Activated naive CD8-positive, alpha-beta T cell treated with anti-CD3 and anti-CD28 coated beads, Interleukin-2, amount 50 U/mL, for 16 hours (primary cell): ENCODE measurements around the gene MEF2C.

ENCODE experiments used
- DNase-seq: peaks from one replicate; pipeline ENCODE4 v3.0.0-alpha.2; 2020; ENCODE audit warnings: low read depth, low spot score

Gene MEF2C

DNA sequence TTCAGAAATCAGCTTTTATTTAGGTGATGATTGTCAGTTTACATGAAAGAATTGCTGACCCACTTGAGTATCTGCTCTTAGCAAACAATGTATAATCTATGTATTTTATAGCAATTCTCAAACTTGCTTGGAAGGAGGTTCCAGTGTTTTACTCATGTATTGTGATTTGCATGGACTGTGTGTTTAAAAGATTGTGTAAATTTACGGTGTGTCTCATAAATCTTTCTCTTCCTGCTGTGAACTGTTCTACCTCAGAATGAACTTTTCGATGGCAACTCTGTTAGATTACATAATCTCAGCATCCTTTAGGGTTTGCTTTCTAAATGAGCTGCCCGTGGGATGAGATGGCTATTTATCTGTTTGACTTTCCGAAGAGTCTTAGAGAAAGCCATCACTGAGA is 122.5 kb downstream of the MEF2C start:
- no peak for DNase-seq

DNA sequence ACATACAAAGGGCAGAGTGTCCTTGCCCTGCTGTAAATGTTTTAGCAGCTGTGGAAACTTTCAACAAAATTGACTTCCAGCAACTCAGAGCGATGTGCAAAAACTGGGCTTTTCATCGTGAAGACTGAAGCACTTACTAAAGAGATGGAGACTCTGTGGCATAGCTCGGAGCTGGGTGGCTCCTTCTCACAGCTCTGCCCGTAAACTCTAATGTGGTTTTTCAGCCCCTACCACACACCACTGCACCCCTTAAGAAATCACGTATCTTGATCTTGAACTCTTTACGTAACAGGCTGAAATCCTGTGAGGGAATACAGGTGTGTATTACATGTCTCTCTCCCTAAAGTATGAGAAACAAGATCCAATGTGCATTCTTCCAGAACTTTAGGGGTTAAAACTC is 124.4 kb downstream of the MEF2C start:
- no peak for DNase-seq

DNA sequence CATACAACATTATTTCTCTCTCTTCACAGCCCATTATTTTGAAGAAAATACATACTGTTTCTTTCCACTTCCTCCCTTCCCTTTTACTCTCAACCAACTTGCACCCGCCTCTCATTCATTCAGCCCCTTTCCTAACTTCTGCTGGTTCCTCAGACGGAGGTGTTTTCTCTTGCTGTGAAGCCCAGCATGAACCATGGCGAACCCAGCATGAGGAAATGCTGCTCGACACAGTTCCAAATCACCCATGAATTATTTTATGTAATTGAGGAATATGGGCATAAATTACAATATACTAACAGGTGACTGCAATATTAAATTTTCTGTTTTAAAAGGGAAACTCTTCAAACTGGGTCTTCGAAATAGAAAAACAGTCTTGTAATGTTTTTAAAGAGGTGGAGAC is 124.8 kb downstream of the MEF2C start:
- DNase-seq: no peak

DNA sequence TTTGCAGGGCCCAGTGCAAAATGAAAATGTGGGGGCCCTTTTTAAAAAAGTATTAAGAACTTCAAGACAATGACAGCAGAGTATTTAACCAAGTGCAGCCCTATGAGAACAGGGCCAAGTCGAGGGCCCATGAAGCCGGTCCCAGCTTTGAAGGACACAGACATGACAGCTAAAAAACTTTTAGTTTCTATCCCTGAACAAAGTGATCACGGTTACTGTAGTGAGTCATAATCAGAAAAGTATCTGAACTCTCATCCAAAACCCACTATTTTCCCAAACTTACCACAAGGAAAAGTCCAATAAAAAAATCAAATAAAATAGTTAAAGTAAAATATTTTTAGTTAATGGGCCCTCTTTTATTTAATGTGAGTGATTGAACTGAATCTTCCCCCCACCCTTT is 126.0 kb downstream of the MEF2C start:
- no peak for DNase-seq

DNA sequence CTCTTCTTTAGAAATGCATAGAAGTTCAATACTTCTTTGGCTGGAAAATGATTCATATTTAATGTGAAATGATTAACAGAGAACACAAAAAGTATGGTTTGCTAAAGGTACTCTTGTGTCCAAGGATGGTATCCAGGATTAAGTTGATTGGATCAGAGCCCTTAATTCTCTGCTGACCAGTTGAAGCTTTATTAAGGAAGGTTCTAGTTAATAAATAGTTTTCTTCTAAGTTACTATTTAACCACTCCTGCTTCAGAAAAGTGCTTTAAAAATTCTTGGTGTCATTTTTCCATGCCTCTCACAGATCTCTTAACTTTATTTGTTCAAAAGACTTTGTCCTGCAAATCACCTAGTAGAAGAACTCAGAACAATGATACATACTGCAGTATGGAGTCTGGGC is 134.3 kb downstream of the MEF2C start:
- no peak for DNase-seq

DNA sequence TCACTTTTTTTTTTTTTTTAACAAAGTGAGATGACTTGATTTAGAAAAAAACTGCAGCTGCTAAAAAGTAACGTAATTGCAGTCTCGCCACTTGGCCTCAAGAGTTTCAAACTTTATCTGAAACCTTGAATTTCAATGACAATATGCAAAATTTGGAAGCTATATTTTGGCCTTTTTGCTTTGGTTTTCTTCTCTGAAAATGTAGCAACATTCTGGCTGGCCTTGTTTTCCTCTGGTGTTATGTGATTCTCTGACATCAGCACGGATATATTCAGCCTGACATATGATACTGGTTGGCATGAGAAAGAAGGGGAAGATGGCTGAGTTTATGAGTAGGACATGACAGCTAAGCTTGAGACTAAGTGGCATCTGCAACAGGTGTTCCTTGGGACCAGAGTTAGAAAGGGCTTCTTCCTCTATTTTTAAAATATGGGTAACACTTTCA is 136.5 kb downstream of the MEF2C start:
- DNase-seq: no peak

DNA sequence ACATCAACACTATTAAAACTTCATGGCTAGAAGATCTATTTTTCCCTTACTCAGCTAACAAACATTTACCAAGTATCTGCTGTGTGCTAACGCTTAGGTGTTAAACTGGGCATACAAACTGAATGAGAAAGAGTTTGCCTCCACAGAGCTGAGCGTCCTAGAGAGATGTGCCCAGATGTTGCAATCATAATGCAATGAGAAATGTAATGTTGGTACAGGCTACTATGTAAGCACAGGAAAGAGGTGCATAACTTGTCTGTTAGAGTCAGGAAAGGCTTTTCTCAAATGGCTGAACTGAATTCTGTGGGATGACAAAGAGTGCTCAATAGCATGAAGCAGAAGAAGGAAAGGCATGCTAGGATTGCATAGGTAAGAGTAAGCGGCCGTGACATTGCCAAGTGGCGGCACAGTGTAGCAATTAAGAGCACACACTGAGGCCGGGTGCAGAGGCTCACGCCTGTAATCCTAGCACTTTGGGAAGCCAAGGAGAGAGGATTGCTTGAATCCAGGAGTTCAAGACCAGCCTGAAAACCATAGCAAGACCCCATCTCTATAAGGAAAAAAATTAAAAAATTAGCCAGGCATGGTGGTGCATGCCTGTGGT is 137.8 kb downstream of the MEF2C start:
- DNase-seq: no peak

DNA sequence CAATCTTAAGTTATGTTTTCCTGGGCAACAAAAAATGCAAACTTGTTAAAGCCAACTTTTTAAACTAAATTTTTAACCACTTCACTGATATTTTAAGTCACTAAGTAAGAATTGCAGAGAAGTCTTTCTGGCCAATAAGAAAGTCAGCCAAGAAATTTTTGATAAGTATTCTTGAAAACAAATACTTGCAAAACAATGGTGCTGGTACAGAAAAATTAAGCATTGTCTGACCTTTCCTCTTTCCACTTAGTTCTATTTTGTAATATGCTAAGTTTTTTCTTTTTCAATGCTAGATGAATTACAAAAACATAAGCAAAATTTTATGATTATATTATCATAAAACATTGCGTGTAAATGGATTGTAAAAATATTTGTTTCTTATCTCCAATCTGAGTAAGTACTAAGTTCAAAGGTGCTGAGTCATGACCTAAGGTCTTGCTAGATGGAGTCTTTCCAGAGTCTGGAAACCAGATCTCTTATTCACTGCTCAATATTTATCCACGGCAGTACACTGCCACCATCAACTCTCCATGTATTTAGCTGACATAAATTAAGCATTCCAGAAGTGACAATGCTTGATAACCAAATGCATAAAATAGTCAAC is 139.7 kb downstream of the MEF2C start:
- no peak for DNase-seq

DNA sequence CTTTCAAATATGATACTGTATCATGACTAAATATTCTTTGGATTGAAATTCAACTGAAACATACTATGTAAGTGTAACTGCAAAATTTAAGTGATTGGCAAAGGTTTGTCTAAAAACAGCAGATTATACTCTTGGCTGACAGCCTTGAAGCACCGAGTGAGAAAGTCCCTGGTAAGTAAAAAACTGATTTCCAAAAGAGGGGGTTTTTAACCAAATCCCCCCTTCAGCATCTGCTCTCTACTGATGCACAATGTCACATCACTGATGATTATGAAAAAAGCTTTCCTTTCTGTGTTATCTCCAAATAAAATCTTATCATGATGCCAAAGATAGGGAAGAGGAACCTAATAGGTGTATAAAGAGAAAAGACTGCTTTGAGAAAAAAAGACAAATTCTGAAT is 141.0 kb downstream of the MEF2C start:
- DNase-seq: no peak

DNA sequence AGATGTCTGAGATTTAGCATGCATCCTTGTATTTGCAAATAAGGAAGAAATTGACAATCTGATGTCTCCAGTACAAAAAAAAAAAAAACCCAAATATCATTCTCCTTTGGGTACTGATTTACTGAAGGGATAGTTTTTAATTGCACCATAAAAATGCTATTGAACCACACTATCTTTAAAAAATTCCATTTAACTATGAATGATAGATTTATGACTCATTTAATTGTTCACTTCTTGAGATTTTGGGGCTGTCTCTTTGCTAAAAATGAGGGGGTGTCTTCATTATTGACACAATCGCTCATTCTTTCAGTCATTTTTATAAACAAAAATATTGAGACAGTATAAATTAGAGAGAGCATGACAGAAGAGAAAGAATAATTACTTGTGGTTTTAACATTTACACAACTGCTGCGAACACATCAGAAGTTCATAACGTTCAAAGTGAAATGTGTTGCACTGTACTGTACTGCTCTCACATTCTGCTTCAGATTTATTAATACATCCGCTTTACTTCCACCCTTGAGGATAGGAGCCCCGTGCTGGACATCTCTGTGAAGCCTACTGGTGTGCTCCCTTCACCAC is 142.3 kb downstream of the MEF2C start:
- DNase-seq: no peak

DNA sequence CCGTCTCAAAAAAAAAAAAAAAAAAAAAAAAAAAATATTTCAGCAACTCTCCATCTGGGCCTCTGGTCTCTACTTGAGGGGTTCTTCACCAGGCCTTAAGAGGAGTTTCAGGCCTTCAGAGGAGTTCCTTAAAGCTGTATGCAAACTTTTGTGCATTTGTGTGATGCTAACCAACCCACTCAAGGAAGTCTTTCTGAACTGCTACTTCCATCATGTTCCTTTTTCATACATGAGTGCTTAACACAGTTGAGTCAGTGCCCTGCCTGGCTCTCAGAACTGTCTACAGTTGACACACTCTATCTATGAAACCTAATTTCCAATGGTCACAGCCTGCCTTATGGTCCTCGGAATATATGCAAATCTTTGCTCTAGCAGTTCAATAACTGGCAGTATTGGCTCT is 146.5 kb downstream of the MEF2C start:
- DNase-seq: no peak

DNA sequence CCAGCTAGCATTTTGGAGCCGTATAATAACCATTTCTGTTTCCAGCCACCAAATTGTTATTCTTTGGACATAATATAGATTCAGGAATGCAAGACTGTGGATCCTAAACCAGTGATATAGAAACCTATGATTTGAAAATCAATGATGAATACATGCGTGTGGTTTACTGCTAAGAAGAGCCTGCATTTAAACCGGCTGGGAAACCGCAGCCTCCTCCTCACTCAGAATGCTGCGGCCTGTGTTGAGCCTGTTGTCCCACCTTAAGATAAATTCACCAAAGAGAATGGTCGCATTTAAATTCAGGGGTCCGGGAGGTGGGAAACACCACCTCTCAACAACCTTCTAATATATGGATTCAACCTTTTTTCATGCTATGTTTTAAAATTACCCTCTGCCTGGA is 148.0 kb downstream of the MEF2C start:
- DNase-seq: no peak

DNA sequence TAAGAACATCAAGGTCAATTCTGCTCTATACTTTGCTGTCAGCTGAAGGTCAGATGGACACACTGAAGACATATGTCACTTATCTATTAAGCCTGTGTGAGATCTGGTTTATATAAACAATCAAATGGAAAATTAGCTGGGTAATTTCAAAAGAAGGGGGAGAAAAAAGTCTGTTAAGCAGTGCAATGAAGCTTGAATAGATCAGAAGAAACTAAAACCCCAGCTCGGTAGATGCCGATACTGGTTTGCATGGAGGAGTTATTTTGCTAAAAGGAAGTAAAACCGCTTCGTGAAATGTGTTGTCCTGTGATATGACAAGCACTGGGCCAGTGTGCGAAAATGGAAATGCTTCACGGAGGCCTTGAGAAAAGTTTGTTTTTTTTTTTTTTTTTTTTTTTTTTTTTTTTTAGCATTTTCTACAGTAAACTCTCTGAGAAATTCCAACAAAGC is 148.8 kb downstream of the MEF2C start:
- DNase-seq: no peak

DNA sequence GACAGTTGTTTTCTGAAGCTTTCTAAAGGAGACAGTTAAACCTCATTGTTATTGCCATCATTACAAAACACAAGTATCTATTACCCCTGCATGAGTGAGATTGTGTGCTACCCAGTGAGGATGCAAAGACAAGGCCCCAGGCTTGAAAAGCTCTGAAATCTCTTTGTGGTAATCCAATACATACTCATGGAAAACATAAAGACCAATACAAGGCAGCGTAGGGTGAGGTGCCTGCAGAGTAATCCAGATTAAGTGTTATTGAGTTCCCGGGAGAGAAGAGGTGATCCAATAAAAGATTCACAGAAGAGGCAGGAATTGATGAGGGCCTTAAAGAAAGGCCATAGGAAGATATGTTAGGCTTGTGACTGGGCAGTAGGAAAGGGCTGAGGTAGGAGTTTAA is 150.1 kb downstream of the MEF2C start:
- no peak for DNase-seq

DNA sequence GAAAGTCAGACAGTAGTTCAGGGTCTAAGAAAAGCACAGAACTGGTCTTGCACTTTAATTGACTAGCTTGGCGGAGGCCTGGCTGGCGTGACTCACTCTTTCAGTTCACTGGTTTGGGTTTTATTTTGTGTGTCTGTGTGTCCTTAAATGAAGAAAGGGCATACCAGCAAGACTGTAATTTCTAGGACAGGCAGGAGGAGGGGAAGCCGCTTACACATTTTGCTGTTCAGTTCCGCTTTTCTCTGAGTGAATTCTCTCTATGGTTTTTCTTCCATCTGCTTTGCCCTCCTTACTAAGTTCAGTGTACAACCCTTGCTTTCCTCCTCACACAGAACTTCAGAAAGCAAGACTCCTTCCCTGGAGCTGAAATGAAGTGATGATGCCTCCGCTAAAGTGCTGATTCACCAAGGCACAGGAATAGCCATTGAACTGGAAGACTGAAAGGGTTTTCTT is 150.8 kb downstream of the MEF2C start:
- no peak for DNase-seq

DNA sequence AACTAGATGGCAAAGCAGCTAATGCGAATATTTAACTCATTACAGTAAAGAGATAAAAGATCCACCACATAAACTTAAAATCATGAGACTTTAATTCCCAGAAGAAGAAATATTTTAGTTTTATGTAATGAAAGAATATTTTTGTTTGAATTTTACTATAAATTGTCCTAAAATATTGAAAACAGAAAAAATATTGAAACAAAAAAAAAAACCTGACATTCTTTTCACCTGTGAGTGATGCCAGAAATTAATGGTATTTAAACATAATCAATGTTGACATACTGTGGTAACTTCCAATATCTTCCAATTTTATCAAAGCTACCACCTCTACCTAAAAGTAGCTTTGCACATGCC is 153.2 kb downstream of the MEF2C start:
- no peak for DNase-seq

DNA sequence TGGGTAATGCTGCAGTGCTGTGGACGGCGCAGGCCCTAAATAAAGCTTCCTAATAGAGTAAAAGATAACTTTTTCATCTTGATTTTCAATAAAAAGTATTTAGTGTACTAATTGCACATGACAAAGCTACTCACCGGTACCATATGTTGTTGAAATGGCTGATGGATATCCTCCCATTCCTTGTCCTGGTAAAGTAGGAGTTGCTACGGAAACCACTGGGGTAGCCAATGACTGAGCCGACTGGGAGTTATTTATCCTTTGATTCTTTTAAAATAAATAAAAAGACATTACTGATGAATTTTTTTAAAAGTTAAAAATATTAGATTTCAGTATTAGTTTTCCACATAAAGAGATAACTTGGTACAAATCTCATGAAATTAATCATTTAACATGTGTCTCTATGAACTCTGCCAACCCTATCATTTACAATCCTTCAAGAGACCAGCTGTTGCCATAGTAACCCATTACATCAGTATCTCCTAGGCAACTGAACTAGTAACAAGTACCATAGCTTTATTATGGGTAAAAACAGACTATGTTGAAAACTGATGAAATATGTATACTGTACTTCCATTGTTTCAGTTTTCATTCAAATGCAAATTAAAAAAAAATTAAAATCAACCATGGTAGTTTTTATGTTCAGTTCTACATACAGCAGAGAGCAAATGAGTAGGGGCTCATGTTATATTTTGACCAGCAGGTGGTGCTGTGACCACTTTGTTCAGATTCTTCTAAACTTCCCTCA is 153.7 kb downstream of the MEF2C start:
- peak; percentile 30 for DNase-seq

DNA sequence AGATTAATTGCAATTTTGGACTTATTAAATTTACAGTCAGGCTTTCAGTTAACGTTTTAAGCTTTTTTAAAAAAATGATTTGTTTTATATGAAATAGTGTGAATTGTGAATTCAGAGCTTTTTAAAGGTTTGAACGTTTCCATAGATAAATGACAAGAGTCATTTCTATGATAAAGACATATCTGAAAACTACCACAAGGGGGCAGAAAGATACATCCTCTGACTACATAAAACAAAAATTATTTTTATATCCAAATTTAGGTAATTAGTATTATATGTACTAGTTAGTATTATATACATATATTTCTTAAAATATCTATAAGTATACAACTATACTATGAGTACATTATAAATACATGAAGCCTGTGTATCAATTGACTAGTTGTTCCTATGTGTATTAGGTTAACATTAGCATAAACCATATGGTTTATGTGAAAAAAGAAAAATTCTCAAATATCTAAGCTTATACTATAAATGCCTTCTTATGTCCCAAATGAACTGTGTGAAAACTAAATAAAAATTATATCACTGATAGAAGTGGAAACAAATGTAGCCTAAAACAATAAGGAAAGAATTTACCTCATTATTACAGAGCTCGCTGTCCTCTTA is 155.2 kb downstream of the MEF2C start:
- DNase-seq: no peak

DNA sequence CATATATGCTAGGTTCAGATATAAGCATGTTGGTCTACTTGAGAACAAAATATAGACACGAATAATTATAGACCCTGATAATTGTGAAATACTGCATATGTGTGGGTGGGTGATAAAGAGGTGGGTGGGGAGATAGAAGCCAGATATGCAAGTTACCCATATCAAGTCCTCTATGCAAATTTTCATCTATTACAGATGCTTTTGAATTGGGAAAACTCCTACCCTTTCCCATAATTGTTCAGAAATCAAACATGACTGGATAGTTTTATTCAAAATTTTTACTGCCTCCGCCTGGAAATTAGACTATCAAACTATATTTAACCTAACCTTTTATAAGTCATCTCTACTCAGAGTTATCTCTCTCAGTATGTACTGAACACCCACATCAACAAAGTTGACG is 157.5 kb downstream of the MEF2C start:
- DNase-seq: no peak

DNA sequence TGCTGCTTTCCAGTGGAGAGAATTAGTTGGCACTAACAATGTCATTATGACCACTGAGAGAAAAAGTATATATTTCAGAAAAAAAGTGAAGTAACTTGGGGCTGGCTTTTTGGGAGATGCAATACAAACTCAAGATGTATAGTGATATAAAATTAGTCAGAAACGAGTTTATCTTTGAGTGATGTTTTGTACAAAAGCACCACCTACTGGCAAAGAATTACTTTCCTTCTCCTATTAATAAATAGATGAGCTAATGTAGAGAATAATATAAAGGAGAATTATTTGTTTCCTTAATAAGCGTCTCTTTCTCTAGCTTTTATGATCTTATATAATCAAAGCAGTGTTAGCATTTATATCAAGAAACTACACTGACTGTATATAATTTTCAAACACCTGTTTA is 158.8 kb downstream of the MEF2C start:
- no peak for DNase-seq

DNA sequence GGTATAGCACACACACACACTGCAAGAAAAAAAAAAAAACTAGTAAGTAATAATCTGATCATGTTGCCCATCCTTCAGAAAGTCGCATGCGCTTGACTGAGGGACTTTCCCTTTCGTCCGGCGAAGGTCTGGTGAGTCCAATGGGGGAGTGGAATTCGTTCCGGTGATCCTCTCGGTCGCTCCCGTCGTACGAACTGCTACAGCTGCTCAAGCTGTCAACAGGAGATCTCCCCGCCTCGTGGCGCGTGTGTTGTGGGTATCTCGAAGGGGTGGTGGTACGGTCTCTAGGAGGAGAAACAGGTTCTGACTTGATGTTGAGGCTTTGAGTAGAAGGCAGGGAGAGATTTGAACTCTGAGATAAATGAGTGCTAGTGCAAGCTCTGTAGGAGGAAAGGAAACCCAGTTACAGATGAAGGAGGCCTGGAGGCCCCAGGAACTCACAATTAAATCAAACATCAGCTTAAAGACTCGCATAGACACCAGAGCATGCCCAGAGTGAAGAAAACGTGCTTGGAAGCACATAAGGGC is 160.4 kb downstream of the MEF2C start:
- DNase-seq: no peak

DNA sequence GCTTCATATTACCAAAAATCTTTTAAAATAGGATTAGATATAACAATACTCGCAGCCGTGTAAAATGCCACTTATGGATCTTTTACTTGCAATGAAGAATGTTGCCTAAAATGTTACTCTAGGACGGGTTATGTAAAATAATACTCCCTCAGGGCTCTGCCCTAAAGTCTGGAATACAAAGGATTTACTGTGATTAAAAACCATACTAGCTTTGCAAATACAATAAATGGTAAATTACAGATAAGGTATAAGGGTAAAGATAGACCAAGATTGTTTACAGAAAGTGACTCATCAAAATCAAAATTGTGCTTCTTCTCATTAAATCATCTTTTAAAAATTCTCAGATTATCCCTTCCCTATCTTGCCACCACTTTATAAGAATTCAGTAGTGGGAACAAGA is 163.6 kb downstream of the MEF2C start:
- DNase-seq: no peak
